NK-92 (cell line): ENCODE measurements around the gene WDR44.
"Not testable (repeated sequence)": the region's sequence is repeated elsewhere in the genome, so short reads cannot be mapped to it uniquely, and the experiment has no call there.

Experiments
- DNase-seq: peaks from one replicate; lab custom pipeline; 2025; ENCODE audit not compliant: unreplicated experiment; lab: John Stamatoyannopoulos, UW

WDR44 gene

GRCh38 chrX:118360429-118361125, 14.7 kb downstream of the WDR44 start:
- DNase-seq: no peak

GRCh38 chrX:118364261-118364660, 18.4 kb downstream of the WDR44 start:
- no peak for DNase-seq

DNA sequence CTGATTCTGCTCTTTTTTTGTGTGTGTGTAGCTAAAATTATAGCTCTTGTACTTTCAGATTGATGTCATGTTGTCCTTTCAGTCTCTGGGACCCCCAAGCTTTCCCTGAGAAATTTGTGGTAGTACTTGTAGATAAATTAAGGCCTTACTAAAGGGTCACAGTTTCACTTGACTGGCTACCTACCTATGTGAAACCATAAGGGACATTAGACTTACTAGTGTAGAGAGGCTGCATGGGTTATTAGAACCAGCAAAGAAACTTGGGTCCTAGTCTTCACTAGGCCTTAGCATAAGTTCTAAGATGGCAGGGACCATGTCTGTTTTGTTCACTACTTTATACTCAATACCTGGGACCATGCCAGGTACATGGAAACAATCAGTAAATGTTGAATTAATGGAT, 21.4 kb downstream of the WDR44 start:
- no peak for DNase-seq

DNA sequence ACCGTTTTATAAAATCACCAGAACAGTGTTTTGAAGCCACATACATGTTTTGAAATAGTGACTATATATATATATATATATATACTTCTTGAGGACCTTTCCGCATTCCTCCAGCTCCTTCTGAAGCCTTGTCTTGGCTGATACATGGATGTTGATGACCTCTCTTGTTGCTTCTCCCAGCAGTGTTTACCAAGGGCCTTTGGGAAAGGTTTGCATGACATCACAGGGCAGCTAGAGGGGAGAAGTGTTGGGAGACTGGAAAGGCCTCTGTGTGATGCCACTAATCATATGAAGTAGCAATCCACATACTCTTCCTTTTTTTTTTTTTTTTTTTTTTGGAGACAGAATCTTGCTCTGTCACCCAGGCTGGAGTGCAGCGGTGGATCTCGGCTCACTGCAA, 22.5 kb downstream of the WDR44 start:
- DNase-seq: no peak

DNA sequence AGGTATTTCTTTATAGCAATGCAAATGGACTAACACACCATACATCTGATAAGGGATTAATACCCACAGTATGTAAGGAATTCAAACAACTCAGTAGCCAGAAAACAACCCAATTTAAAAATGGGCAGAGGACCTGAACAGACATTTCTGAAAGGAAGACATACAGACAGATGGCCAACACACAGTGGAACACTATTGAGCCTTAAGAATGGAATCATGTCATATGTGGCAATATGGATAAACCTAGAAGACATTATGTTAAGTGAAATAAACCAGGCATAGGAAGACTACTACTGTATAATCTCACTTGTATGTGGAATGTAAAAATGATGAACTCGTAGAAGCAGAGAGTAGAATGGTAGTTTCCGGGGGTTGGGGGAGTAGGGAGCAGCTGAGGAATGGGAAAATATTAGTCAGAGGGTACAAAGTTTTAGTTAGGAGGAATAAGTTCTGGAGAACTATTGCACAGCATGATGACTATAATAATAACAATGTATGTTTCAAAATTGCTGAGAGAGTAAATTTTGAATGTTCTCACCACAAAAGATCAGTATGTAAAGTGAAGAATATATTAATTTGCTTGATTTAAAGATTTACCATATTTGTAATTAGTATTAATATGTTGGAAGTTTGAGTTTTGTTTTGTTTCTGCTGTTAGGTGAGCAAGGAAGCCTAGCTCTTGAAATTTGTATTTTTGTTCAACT, 25.2 kb downstream of the WDR44 start:
- DNase-seq: no peak

GRCh38 chrX:118373538-118373937, 27.6 kb downstream of the WDR44 start:
- DNase-seq: no peak

GRCh38 chrX:118383120-118383519, 37.2 kb downstream of the WDR44 start:
- DNase-seq: no peak

- DNase-seq: no peak
These were observed 46.8 kb downstream of the WDR44 start for GRCh38 chrX:118392716-118393115.

GRCh38 chrX:118396113-118396512, 50.2 kb downstream of the WDR44 start:
- DNase-seq: no peak

GRCh38 chrX:118418811-118419251, 72.9 kb downstream of the WDR44 start:
- DNase-seq: no peak

DNA sequence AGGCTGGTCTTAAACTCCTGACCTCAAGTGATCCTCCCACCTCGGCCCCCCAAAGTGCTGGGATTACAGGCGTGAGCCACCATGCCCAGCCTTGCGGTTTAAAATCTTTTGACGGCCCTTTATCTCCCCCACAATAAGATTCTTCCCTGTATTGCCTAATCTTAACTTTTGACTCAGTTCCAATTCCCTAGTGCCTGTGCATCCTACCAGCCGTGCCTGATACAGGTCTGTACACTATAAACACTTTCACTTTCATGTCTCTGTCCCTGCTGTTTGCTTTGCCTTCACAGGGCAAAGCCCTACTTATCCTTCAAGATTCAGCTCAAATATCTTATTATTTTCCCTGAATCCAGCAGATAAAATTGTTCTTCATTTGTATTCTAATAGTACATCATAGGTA, 74.6 kb downstream of the WDR44 start:
- DNase-seq: no peak

DNA sequence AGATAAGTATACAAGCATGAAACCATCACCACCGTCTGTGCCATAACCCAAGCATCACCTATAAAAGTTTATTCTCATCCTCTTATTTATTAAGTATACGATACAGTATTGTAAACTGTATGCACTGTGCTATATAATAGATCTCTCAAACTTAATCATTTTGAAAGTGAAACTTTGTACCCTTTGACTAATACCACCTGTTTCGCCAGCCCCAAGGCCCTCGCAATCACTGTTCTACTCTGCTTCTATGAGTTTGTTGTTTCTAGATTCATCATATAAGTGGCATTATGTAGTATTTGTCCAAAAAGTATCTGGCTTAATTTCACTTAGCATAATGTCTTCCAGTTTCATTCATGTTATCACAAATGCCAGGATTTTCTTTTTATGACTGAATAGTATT, 77.7 kb downstream of the WDR44 start:
- DNase-seq: no peak

DNA sequence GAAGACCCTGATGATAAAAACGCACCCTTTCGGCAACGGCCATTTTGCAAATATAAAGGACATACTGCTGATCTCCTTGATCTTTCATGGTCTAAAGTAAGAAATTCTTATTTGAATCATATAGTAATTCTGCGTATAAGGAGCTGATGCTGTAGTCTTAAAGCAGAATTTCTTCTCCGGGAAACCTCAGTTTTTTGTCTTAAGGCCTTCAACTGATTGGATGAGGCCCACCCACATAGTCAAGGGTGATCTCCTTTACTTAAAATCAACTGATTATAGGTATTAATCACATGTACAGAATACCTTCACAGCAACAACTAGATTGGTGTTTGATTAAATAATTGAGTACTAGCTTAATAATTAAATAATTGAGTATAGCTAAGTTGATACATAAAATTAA, 86.9 kb downstream of the WDR44 start:
- no peak for DNase-seq

- no peak for DNase-seq
These were observed 91.4 kb downstream of the WDR44 start for GRCh38 chrX:118437283-118437682.

- DNase-seq: no peak
These were observed 102.4 kb downstream of the WDR44 start for GRCh38 chrX:118448273-118448783.

DNA sequence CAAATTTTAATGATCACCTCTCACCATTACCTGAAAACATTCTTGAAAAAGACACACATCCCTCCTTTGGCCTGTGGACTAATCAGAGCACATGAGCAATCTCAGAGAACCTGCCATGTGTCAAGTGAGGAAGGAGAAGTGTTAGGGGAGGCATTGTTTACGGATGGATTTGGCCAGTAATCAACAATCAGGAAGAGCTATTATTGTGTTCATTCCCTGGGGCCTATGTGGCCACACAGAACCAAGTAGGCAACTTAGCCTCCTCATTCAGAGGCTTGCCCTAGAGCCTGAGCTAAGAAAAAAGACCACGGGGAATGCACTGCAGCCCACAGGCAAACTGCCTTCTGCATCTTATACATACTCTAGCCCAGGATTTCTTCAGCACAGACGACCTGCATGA, 109.1 kb downstream of the WDR44 start:
- no peak for DNase-seq

GRCh38 chrX:118459494-118459893, 113.6 kb downstream of the WDR44 start:
- no peak for DNase-seq

- no peak for DNase-seq
These were observed 118.6 kb downstream of the WDR44 start for GRCh38 chrX:118464501-118464900.

DNA sequence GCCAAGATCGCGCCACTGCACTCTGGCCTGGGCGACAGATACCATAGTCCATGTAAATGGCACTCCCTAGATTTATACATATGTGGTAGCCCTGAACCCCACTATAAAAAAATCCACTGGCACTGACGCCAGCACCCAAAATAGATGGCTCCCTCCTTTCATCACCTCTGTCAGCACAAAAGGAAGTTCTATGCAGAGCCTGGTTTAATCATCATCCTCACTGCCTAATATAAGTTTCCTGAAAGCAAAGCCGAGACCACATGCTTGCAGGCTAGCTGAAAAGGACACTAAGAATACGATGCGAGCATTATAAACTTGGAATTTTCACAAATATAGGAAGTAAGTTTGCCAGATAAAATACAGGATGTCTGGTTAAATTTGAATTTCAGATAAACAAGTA, 122.2 kb downstream of the WDR44 start:
- no peak for DNase-seq

DNA sequence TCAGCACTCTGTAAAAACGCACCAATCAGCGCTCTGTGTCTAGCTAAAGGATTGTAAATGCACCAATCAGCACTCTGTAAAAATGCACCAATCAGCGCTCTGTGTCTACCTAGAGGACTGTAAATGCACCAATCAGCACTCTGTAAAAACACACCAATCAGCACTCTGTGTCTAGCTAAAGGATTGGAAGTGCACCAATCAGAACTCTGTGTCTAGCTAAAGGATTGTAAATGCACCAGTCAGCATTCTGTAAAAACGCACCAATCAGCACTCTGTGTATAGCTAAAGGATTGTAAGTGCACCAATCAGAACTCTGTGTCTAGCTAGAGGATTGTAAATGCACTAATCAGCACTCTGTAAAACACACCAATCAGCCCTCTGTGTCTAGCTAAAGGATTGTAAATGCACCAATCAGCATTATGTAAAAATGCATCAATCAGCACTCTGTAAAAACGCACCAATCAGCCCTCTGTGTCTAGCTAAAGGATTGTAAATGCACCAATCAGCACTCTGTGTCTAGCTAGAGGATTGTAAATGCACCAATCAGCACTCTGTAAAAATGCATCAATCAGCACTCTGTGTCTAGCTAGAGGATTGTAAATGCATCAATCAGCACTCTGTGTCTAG, 124.9 kb downstream of the WDR44 start:
- DNase-seq: not testable (repeated sequence)

DNA sequence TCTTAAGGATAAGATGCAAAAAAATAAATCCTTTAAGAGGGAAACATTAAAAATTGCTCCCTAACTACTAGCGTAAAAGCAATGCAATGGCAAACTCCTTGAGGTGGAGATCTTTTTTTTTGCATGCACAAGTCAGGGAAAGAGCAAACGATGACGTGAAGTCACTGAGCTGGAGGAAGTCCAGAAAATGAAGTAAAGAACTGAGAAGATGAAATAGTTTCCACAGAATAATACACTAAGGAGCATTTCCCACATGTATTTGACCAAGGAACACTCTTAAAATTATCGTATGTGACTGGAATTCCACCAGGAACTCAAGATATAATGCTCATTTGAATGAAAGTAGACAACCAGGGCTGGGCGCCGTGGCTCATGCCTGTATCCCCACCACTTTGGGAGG, 128.7 kb downstream of the WDR44 start:
- no peak for DNase-seq

- DNase-seq: no peak
These were observed 130.0 kb downstream of the WDR44 start for GRCh38 chrX:118475903-118476302.
